Right ventricle myocardium inferior (tissue), 1 donor: ENCODE data around the gene CLINT1. TPM values are rescaled to one million over a fixed set of nuclear protein-coding genes. Genes with fewer than 3 reads are reported as not detected.

ENCODE experiments used
- ATAC-seq: fragments of 200-7000 bp; cut with Tn5 transposase; one replicate; pipeline ENCODE4 v1.9.1; 2020; ENCODE audit warnings: mild to moderate bottlenecking, moderate library complexity
- DNase-seq: peaks from one replicate; pipeline ENCODE4 v3.0.0; 2021; ENCODE audit errors: missing footprints
- intact Hi-C: fragments of 100-400 bp; cut with DNase I; formaldehyde crosslinking; loops from one replicate; pipeline ENCODE4 v1.11.0; 2022
- total RNA-seq: library from RNA; stranded (reverse); fragmentation: NEBNext Ultra II Directional; extraction: Animal tissue kit (Norgen Biotek cat#: 25700); gene quantifications from one replicate; pipeline ENCODE4 v1.2.1, GENCODE V29; 2021
- donor health status: DM: no; HTN: yes; CAD: no; lungs with severe emphysema.

CLINT1 gene
- total RNA-seq, 1 donor from 2014 or later = 56.5 TPM

DNA sequence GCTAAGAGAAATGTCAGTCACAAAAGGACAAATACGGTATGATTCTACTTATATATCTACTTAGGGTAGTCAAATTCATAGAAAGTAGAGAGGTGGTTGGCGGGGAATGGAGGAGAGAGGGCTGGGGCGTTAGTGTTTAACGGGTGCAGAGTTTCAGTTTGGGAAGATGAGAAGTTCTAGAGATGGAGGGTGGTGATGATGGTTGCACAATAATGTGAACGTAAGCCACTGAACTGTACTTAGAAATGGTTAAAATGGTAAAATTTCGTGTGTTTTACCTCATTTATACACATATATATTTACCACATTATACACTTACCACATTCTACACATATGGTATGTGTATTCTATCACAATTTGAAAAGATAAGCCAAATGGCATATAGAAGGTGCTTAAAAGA lies 79.7 kb downstream of the CLINT1 start:
- intact Hi-C loops = no loop called here
- ATAC-seq = no peak
- no peak for DNase-seq

DNA sequence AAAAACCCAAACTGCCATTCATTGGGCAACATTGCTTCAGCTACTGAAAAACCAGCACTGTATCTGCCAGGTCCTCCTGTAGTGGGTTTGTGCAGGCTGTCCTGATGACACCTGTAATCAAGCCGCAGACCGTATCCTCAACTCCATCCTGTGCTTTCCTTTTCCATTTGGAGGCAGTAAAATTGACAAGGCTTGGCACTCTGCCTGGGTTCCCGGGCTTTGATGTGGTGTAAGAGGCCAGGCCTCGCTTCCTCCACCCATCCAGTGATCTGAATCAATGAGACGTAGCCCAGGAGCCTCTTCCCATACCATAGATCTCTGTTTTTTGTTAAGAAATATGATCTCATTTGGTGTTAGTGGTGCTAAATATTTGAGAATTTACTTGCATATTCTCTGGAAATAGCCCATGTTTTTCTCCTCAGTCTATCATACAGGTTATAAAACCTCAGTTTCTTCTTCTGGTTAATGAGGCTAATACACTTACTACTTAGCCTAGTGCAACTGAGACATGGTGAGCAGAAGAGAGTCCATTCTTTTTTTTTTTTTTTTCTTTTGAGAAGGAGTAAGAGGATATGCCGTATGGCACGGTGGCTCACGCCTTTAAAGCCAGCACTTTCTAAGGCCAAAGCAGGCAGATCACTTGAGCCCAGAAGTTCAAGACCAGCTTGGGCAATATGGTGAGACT lies 80.7 kb downstream of the CLINT1 start:
- intact Hi-C loops = no loop called here
- DNase-seq (no peak), ATAC-seq (no peak)

DNA sequence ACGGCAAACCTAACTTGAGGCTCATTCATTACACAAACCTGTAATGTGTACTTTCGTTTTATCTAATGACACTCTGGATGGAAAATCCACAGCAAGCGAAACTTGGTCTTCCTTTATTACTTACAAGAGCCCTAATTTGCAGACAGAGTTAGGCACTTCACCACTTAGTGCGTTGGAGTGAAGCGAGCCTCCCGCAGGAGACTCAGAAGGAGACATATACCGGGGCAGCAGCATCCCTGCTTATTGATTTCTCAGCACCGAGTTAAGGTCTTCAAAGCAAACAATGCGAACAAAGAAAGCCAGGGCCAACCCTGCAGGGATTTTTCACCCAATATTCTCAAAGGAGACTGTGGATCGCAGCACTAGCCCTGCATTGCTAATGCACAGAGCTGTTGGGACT lies 86.8 kb downstream of the CLINT1 start:
- DNase-seq = no peak
- intact Hi-C loops = no loop called here

DNA sequence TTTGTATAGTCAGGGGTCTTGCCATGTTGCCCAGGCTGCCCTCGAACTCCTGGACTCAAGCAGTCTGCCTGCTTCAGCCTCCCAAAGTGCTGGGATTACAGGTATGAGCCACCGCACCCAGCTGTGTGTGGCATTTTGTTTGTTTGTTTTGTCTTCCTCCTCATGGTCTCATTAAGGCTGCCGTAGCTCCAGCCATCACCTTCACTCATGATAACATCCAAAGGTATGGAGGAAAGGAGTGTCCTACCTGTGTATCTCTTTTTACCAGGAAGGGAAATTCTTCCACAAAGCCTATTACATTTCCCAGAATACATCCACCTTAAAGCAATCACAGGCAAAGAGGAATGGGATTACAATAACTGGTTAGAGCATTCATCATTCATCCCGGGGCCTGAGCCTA lies 88.3 kb downstream of the CLINT1 start:
- intact Hi-C loops = no loop called here
- DNase-seq (no peak), ATAC-seq (no peak)

More for the DNA sequence above, 86.8 kb downstream of the CLINT1 start:
- no peak for ATAC-seq

DNA sequence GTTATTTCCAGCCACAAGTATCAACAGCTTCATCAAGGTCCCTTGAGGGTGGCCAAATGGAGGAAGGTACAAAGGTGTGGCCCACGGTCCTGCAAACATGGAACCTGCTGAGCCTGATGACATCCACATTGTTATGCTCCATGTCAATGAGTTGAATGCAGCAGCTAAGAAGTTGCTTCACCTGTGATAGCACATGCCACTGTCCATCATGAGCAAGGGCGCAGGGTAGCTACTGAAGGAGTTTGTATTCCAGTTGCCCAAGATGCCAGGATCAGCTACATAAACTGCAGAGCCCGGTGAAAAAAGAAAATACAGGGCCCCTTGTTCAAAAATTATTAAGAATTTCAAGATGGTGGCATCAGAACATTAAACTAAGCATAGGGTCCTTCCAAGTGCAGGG lies 91.3 kb downstream of the CLINT1 start:
- intact Hi-C loops = no loop called here
- DNase-seq = no peak
- no peak for ATAC-seq

DNA sequence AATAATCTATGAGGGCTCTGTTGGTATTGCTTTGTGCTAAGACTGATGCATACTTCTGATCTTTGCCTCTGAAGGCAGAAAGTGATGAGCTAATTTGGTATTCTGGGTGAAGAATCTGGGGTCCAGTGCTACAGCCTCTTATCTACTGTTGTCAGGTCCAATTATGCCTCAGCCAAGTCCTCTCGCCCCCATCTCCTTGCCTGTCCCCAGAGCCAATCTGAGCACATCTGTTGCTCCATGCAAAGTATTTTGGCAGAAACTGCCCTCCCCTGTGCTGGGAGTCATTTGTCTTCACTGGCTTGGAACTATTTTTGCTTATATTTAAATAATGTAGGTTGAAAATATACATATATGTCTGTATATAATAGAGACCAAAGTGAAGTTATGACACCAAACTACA lies 92.0 kb downstream of the CLINT1 start:
- ATAC-seq = no peak

DNA sequence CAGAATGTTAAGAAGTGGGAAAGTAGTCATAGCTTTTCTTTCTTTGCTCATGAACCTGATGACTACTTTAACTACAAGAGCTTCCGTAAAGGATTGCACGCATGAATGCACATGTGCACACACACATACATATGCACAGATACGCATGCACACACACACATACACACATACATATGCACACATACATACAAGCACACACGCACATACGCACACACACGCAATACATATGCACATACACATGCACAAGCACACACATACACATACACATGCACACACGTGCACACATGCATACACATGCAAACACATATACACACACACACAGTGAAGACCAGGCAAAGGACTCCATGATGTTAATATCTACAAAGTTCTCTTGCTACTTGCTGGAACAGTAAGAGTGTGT lies 92.5 kb downstream of the CLINT1 start:
- intact Hi-C loops = no loop called here
- DNase-seq (no peak), ATAC-seq (no peak)

More for the DNA sequence above, 92.0 kb downstream of the CLINT1 start:
- intact Hi-C loops = no loop called here
- DNase-seq = no peak

DNA sequence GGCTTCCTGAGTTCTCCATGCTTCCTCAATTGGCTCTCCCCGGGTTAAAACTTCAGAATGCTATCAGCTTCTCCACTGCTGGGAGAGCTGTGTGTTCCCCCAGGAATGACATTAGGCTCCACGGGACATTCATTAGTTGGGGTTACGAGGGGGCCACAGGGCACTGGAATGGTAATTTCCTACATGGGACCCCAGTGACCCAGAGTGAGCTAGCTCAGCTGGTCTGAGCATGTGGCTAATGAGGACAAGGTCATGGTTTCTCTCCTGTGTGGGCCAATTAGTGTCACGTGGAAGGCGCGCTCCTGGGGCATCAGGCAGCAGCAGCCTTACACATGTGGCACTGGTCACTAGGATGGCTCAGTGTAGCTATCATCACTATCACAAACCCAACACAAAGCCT lies 94.4 kb downstream of the CLINT1 start:
- DNase-seq (no peak), ATAC-seq (no peak)
- intact Hi-C loops = loop anchor here (5.0 kb wide), 1 partner anchor 1368 kb away; no protein-coding TSS in a partner anchor

DNA sequence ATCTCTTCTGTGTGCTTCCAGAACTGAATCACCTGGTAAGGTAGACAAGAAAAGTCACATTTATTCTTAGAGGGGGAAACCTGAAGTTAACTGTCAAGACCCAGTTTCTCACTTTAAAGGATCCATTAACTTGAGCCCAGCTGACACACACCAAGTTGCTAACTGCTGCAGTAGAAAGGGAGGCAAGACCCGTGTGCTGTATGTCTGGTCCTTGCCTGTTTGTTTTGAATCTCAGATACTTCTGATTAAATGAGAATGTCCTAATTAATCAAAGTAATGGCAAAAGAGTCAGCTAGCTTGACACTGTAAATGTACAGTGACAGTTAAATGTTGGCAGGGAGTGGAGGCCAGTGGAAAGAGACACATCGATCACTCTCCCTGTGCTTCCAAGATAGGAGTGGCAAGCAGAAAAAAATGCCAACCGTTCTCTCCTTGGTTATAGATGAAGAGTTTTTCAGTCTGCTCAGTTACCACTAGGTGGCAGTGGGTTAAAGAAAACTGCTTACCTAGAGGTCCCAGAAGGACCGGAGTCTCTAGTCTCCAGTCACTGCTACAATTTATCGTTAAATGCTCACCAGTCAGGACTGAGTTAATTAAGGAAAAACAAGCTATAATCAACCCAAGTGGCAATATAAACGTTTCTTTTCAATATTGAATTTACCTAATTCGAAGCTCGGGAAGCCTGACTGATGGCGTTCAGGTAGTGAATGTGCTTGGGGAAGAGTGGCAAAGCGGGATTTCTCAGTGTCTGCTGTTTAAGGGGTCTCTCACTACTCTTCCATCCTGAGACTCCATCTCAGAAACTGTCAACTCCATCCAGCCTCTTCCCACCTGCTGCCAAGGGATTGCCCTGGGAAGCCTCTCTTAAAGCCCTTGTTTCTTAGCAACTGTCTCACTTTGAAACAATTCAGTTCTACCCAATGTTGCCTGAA lies 97.0 kb downstream of the CLINT1 start:
- ATAC-seq (peak; percentile 75), DNase-seq (no peak)
- intact Hi-C loops = loop anchor here (5.0 kb wide), 1 partner anchor 1370 kb away; no protein-coding TSS in a partner anchor

DNA sequence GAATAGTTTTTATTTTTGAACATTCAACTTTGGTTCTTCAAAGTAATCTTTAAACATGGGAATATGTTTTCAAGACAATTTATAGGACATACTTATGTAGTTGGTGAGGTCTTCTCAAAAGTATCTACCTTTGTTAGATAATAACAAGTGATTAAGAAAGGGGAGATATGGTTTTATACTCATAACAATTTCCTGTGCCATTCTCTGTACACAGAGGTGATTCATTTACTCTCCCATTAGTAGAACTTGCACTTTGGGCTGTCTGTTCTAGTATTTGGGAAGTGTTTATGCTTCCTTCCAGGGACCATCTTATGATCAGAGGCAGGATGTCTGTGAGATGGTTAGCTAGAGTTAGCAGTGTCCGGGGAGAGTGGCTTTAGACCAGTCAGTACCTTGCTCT lies 100.2 kb downstream of the CLINT1 start:
- intact Hi-C loops = no loop called here

DNA sequence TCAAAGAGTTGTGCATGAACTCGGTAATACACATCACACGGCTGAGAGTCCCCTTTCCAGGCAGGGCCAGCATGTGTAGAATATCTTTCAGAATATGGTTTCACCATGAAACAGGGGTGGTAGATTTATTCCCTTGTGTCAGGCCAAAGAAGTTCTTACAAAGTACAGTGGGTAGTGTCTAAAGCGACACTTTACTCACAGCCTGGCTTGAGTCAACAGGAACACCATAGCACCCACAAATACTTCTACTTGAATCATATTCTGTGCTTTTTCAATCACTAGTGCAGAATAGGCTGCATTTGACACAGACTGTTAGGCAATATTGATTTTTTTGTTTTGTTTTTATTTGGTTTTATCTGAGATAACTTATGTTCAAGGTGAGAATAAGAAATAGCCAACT lies 102.8 kb downstream of the CLINT1 start:
- no peak for DNase-seq
- ATAC-seq = no peak
- intact Hi-C loops = no loop called here

More for the DNA sequence above, 100.2 kb downstream of the CLINT1 start:
- ATAC-seq (no peak), DNase-seq (no peak)

DNA sequence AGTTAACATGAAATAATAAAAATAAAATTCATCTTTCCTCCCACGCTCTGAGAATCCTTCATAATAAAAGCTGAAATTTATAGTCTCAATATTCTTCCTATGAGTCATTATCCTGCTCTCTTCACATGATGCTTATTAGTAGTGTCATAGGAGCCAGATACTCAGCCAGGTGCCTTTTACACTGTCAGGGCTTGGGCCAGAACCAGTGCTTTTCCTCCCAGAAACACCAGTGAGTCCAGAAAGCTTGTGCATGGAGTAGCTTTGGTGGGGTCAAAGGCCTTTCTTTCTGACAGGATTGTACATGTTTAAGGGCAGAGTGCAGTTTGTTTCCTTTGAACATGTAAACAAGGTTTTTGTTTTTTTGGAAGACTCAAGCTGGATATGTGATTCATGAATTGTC lies 108.6 kb downstream of the CLINT1 start:
- intact Hi-C loops = no loop called here
- no peak for ATAC-seq
- DNase-seq = no peak

DNA sequence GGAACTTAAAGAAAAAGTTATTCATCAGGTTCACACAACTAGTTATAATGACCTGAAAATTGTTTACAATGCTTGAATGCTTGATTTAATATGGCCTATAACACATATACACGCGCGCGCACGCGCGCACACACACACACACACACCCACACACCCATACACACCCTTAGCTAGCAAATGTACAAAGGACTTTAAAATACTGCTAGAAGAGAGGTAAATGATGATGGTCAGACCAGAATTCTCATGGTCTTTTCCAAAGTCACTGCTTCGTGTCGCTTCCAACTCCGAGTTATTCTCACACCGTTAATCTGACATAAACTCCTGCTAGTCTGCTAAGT lies 109.5 kb downstream of the CLINT1 start:
- intact Hi-C loops = no loop called here

DNA sequence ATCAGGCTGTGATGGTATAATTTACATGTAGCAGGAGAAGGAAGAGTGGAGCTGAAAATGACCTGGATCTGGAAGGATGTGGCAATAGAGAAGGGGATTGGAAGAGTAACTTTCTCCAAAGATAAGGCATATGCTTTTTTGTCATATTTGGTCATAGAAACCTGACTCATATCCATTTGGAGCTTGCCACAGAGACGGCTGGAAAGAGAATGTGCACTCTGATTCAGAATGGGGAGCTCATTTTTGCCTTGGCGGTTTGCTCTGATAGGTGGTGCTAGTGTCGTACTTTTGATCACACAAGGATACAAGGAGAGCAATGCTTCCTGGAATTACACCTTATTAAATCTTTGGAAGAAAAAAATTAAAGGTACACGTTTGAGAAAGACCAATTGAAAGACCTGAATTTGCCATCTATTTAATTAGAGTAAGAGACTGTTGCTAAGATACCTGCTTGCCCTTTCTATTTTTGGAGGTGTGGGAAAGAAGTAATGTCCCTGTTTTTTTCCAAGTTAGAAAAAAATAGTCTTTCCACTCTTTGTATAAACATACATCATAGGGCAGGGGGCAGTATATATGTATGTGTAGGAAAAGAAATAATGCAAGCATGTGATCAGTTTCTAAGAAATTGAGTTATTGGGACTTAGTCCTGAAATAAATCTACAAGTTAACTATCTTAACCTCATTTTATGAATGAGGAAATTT lies 110.0 kb downstream of the CLINT1 start:
- intact Hi-C loops = no loop called here
- DNase-seq (no peak), ATAC-seq (no peak)

More for the DNA sequence above, 109.5 kb downstream of the CLINT1 start:
- ATAC-seq (no peak), DNase-seq (no peak)

DNA sequence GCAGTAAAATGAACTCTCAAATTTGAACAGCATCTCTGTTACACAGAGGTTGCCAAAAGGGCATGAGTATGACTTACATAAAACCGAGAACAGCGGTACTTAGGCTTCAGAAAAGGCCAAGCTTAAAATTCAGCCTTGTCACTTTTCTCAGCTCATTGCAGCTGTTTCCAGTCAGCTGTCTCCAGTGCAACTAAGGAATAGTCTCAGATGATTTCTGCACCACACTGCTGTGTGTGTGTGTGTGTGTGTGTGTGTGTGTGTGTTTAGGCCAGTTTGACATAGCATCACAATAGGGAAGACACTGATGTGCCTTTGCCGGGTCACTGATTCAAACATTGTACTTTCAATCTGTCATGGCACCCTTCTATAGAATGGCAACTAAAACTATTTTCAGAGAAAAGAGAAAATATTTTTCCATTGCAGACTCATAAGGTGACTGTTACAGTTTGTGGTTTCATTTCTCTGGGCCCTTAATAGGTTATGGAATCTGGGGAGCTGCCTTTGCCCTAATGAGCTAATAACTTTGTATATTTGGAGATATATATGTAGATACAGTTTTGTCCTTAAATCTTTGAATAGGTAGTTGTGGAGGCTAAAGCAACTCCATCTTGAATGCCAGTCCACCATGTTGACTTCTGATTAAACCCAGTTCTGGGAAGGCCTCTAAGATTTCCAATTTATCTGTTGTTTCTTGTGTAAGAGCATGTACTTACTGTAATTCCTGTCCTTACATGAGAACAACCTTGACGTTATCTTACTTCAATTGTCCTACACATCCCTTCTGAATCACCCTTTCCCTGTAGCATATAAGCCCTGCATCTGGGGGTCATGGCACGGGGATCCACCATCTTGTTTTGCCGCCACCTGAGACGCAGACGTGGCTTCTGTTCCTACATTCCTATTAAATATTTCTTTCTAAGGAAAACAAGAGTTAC lies 110.9 kb downstream of the CLINT1 start:
- intact Hi-C loops = no loop called here
- no peak for DNase-seq
- ATAC-seq = no peak

DNA sequence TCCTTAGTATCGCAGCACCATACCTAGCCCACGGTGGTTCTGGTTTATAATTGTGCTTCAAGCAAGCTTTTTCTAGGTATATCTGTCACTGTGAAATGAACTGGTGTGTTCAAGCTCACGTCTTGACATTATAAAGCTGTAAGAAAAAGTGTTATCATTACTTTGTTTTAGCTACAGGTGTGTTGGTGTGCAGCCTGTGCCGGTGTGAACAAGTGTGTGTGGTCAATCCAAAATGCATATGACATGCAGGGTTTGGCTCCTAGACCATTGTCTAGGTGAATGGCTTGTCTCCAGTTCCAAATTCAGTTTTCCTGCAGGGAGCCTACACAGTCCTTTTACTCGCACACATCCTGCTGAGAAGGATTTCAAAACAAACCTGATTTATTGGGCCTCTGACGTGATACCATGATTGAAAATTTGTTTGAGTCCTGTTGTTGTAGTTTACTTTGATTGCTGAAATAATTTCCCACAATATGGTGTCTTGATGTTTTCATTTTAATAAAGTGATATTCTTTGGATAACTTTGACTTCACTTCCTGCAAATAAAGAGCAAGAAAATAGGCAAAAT lies 111.7 kb downstream of the CLINT1 start:
- intact Hi-C loops = no loop called here
- no peak for ATAC-seq

DNA sequence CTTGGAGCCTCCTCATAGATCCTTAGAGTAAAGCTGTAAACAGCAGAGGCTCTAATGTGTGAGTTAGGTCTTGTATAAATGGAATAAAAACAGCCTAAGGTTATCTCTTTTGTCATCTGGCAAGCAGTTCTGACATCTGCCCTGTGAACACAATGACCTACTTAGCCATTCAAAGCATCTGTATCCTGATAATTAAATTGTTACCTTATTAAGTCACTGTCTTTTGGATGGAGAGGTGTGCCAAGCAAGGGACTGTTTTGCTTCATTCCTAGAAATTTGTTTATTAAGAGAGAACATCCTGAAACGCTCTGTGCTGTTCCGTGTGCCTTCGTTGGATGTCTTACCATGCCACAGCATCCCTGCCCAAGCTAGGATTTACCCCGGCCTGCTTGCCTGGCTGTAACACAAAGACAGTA lies 113.9 kb downstream of the CLINT1 start:
- ATAC-seq (no peak), DNase-seq (no peak)
- intact Hi-C loops = no loop called here

More for the DNA sequence above, 111.7 kb downstream of the CLINT1 start:
- no peak for DNase-seq
